Immature natural killer cell (primary cell): ENCODE results near the gene FCN2. TPM values are rescaled to one million over a fixed set of nuclear protein-coding genes. Genes with fewer than 3 reads are reported as not detected.

Source experiments
- DNase-seq, 3 donors: peaks; one replicate each; pipeline ENCODE4 v3.0.0; 2022; ENCODE audit warnings: mixed read lengths in 1 of 3
- H3K27ac Mint-ChIP-seq, 6 donors: one replicate each; pipeline ENCODE4 v1.8.0; 2020; ENCODE audit warnings: mixed read lengths in 6 of 6, mild to moderate bottlenecking in 5 of 6, inconsistent platforms in 4 of 6, moderate library complexity in 3 of 6
- H3K27me3 Mint-ChIP-seq, 3 donors: one replicate each; pipeline ENCODE4 v1.8.0; 2020 to 2021; ENCODE audit warnings: low read depth in 3 of 3, mild to moderate bottlenecking in 3 of 3, mixed read lengths in 3 of 3, moderate library complexity in 3 of 3, inconsistent platforms in 1 of 3
- H3K36me3 Mint-ChIP-seq, 3 donors: one replicate each; pipeline ENCODE4 v1.8.0; 2020; ENCODE audit warnings: mixed read lengths in 3 of 3, inconsistent platforms in 2 of 3, mild to moderate bottlenecking in 2 of 3
- H3K4me1 Mint-ChIP-seq, 2 donors: one replicate each; pipeline ENCODE4 v1.8.0; 2020; ENCODE audit warnings: inconsistent platforms in 2 of 2, mild to moderate bottlenecking in 2 of 2, mixed read lengths in 2 of 2, moderate library complexity in 1 of 2
- H3K4me3 Mint-ChIP-seq, 5 donors: one replicate each; pipeline ENCODE4 v1.8.0; 2020; ENCODE audit warnings: mild to moderate bottlenecking in 5 of 5, mixed read lengths in 5 of 5, inconsistent platforms in 3 of 5, moderate library complexity in 3 of 5
- H3K9me3 Mint-ChIP-seq, 6 donors: one replicate each; pipeline ENCODE4 v1.8.0; 2020; ENCODE audit warnings: mild to moderate bottlenecking in 6 of 6, mixed read lengths in 6 of 6, inconsistent platforms in 4 of 6, moderate library complexity in 3 of 6
- polyA plus RNA-seq, 3 donors: library from polyadenylated mRNA; unstranded; fragments of 300-500 nt; fragmentation: Illumina TruSeq; gene quantifications; one replicate each; pipeline ENCODE4 v1.2.3, GENCODE V29; 2021

FCN2 gene
- polyA plus RNA-seq, 3 donors from 2014 or later: not detected

DNA sequence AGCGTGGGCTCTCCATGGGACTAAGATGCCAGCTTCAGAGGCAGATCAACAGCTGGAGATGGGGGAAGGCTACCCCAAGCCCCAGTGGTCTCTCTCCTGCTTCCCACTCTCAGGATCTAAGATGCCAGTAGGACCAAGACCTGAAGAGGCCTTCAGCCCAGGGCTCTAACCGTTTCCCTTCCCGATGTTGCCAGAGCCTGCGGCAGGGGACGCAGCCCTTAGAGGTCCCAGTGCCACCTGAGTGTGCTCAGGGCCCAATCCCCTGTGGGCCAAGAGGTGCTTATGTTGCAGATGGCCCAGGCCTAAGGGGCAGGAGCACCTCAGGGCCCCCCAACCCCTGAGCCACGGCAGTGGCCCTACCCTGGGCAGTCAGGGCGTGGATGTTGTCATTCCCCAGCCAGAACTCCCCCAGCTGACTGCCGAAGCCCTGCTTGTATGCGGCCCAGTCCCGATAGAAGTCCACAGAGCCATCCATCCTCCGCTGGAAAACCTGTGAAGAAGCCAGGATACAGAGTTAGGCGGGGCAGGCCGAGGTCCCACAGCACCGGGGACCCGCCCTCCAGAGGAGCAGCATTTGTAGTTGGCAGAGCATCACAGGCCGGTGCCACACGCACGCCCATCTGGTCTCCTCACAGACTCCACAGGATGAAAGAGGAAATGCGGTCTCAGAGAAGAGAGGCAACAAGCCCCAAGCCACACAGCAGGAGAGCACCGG is 31.7 kb downstream of the FCN2 start:
- no peak for DNase-seq
- Mint-ChIP-seq H3K27me3 (peaks cover 2 to 9% (median 2%) of the 10 kb centered on the region in 3 donors), H3K4me3 (no peak overlapping the region), H3K9me3 (no peaks in the 10 kb centered on the region), H3K27ac (no peak overlapping the region), H3K36me3 (no peaks in the 10 kb centered on the region), H3K4me1 (no peaks in the 10 kb centered on the region)

DNA sequence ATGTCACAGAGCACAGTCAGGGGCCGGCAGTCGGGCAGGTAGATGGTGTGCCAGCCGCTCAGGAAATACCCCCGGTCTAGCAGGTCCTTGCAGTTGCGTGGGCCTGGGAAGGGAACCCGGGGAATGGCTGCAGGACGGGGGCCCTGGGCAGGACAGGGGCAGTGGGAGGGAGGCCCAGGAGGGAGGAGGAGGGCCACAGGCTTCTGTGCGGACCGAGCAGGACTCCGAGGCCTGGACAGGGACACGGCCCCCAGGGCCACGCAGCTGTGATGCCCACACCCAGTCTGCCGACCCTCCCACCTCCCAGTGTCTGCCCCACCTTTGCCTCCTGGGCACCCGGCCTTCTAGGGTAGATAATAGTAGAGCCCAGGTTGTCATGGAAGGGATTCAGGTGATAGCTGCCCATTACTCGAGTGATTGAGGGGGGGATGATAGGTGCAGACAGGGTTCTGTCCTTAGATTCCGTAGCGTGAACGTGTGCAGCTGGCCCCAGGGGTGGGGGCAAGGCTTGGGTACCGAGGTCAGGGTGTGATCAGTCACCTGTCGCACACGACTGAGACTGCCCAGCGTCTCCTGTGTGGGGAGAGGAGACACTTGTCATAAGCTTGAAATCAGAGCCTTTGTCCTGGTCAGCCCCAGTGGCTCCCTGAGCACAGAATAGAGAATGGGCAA is 32.6 kb downstream of the FCN2 start:
- no peaks in the 10 kb centered on the region for H3K9me3 Mint-ChIP-seq

DNA sequence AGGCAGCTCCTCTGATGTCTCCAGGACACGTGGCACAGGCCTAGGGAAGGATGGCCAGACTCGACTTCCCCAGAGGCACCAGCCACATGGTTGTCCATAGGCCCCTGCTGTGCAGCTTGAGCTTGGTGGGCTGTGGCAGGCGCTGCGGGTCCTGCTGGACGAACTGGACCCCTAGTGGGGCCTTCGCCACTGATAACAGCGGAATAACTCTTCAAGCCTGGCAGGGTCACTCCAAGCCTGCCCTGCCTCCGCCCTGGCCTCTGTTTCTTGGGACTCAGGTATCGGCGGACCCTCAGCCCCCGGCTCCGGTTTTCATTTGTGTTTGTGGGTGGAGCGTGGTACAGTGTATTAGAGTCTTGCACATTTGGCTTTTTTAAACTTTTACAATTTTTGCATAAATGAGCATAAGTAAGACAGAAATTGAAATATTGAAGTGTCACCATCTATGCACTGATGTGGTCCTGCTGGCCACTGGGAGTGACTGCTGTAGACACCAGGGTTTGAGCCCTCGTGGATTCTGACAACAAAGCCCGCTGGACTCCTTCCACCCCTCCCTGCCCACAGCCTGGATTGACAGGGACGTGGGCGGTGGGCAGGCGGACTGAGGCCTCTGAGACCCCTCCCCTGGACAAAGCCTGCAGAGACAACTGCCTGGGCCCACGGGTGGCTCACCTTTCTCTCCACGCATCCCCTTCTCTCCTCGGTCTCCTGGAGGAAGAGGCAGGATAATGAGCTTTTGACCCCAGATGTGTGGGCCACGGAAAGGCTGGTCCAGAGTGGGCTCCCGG is 33.3 kb downstream of the FCN2 start:
- Mint-ChIP-seq H3K4me3 (no peak overlapping the region), H3K9me3 (peaks cover 0 to 3% (median 0%) of the 10 kb centered on the region in 6 donors), H3K36me3 (no peaks in the 10 kb centered on the region), H3K27me3 (peaks cover 0 to 9% (median 2%) of the 10 kb centered on the region in 3 donors), H3K4me1 (no peaks in the 10 kb centered on the region), H3K27ac (no peak overlapping the region)
- DNase-seq: no peak

More for the DNA sequence above, 32.6 kb downstream of the FCN2 start:
- DNase-seq: no peak
- Mint-ChIP-seq H3K4me1 (no peaks in the 10 kb centered on the region), H3K4me3 (no peak overlapping the region), H3K27me3 (peaks cover 2 to 9% (median 2%) of the 10 kb centered on the region in 3 donors), H3K36me3 (no peaks in the 10 kb centered on the region), H3K27ac (no peak overlapping the region)

DNA sequence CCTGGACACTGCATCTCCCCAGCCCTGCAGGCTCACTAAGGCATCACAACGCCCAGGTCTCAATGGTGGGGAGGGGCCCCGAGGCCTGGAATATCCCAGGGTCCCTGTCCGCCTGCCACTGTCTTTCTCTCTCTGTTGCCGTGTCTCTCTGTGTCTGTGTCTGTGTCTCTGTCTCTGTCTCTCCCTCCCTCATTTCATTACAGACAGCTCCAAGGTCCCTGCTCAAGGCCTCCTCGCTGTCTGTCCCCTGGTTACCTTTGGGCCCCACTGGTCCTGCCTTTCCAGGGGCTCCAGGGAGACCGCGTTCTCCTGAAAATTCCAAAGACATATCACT is 33.9 kb downstream of the FCN2 start:
- DNase-seq: no peak
- Mint-ChIP-seq H3K4me3 (no peak overlapping the region), H3K4me1 (no peaks in the 10 kb centered on the region), H3K27me3 (peaks cover 0 to 8% (median 2%) of the 10 kb centered on the region in 3 donors), H3K9me3 (peaks cover 0 to 3% (median 1%) of the 10 kb centered on the region in 6 donors), H3K27ac (no peak overlapping the region), H3K36me3 (no peaks in the 10 kb centered on the region)

DNA sequence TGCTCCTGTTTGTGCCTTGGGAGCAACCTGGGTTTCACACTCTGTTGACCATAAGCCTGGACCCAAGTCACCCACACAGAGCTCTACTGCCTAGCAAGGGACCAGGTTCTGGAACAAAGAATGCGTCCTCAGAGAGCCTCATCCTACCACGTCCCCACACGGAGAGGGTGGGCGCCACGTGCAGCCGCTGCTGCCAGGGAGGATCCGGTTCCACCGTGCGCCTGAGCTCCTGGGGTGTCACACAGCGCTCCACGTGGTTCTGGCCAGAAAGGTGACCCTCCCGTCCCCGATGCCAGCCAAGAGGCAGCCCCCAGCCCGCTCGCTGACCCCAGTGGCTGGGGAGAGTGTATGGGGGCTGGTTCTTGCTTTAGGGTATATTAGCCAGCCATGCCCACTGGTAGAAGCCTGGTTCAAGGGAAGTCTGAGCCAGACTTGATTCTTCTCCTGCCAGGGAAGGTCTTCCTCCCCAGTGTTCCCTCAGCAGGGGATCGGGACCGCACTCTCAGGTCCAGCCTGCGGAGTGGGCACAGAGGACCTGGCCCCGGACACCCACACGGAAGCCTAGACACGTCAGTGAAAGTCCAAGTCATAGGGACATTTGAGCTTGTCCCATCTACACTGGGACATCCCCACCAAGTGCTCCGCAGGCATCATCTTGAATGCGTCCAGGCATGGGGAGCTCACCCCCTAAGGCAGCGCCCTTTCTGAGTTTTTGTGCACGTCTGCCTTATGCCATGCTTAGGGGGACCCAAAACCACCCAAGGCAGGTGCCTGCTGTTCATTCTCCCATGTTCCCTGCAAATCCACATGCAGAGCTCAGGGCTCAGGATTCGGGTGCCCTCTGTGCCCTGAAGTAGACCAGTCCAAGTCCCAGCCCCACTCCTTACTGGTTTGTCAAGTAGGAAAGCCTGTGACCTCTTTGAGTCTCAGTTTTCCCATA is 34.7 kb downstream of the FCN2 start:
- peaks cover 0 to 6% (median 5%) of the 10 kb centered on the region in 6 donors for H3K9me3 Mint-ChIP-seq
- no peaks in the 10 kb centered on the region for H3K4me1 Mint-ChIP-seq
- H3K27ac Mint-ChIP-seq: no peak overlapping the region
- DNase-seq: no peak
- H3K4me3 Mint-ChIP-seq: no peak overlapping the region
- H3K36me3 Mint-ChIP-seq: no peaks in the 10 kb centered on the region
- H3K27me3 Mint-ChIP-seq: peaks cover 0 to 3% (median 2%) of the 10 kb centered on the region in 3 donors

DNA sequence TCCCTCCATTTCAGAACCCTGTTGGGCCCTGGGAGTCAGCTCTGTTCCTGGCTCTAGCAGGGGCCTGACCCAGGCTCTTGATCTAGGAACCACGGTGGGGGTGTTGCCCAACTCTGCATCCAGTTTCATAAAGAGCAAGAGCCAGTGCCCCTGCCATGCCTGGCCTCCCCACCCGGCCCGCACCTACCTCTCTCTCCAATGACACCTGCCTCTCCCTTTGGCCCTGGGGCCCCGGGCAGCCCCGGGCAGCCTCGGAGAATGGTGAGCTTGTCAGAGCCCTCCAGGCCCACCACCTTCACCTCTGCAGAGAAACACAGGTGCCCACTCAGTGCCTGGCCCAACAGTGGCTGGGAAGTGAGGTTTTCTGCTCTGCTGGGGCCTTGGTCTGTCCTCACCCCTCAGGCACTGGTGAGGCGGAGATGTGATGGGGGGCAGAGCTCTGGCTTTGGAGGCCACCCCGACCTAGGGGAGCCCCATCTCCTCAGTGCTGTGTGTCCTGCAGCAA is 35.6 kb downstream of the FCN2 start:
- H3K4me3 Mint-ChIP-seq: no peak overlapping the region
- H3K36me3 Mint-ChIP-seq: no peaks in the 10 kb centered on the region
- peaks cover 0 to 3% (median 2%) of the 10 kb centered on the region in 3 donors for H3K27me3 Mint-ChIP-seq
- DNase-seq: no peak
- no peaks in the 10 kb centered on the region for H3K4me1 Mint-ChIP-seq
- H3K27ac Mint-ChIP-seq: no peak overlapping the region
- peaks cover 0 to 6% (median 5%) of the 10 kb centered on the region in 6 donors for H3K9me3 Mint-ChIP-seq

DNA sequence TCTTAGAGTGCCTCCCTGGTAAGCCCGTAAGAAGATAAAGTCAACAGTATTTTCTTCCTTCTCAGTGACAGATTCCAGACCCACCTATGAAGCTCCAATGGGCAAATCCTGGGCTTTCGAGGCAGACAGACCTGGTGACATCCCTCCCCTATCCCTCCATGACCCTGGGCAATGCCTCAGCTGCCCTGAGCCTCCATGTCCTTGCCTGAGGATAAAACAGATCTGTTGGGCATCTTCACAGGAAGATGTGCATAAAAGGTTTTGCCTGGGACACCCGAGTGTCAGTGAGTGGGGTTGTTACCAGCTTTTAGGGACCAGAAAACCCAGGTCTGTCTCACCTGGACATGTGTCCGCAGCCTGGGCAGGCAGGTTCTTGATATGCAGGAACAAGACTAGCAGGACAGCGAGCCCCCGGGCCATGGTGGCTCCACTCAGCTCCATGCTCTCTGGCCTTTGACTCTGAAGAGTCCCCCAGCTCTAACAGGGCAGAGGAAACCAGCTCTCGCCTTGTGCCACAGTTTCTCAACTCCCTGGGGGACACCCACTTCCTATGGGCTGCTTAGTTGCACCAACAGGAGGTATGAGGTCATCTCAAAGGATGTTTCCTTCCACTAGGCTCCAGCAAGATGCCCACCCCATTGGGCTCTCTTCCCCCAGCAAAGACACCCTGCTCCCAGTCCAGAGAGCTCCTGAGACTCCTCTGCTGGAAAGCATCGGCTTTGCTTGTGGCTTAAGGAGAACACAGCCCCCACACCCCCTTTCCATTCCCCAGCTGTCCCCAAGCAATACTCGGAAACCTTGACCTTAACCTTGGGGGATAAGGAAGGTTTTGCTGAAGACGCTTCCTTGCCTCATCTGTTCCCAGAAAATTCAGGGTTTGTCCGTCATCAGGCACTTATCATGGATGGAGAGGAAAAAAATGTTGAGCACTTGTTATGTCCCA is 37.1 kb downstream of the FCN2 start, which contains the start of gene FCN1:
TSS of gene FCN1 (minus strand) at position 482 of the 943 bp plus-strand sequence. CDS start at position 441, 41 bp downstream.
- Mint-ChIP-seq H3K4me3 (no peak within 1 kb of the TSS), H3K36me3 (no peaks in the 10 kb centered on the region), H3K27ac (no peak within 1 kb of the TSS)

DNA sequence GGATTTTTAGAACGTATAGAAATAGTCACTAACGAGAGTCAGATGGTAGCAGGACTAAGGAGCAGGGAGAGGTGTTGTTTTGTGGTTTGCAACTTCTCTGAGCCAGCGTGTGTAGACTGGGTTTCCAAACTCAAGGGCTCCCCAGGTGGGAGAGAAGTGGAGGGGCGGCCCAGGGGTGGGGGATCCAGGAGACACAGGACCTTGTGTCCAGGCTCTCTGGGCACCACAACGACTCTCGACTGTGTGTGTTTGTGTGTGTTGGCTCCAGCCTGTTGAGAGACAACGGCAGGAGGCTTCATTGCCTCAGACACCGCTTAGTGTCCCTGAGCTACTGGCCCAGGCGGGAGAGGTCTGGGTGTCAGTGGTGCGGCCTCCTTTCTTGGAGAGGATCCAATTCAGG is 38.0 kb downstream of the FCN2 start:
- no peak for DNase-seq
- Mint-ChIP-seq H3K27me3 (peaks cover 0 to 3% (median 2%) of the 10 kb centered on the region in 3 donors), H3K4me1 (no peaks in the 10 kb centered on the region), H3K4me3 (no peak overlapping the region), H3K36me3 (no peaks in the 10 kb centered on the region), H3K27ac (no peak overlapping the region), H3K9me3 (peaks cover 0 to 6% (median 5%) of the 10 kb centered on the region in 6 donors)

More for the DNA sequence above, 37.1 kb downstream of the FCN2 start, which contains the start of gene FCN1:
- H3K9me3 Mint-ChIP-seq: peaks cover 0 to 6% (median 5%) of the 10 kb centered on the region in 6 donors
- H3K4me1 Mint-ChIP-seq: no peaks in the 10 kb centered on the region
- H3K27me3 Mint-ChIP-seq: peaks cover 0 to 3% (median 2%) of the 10 kb centered on the region in 3 donors
- DNase-seq: no peak

DNA sequence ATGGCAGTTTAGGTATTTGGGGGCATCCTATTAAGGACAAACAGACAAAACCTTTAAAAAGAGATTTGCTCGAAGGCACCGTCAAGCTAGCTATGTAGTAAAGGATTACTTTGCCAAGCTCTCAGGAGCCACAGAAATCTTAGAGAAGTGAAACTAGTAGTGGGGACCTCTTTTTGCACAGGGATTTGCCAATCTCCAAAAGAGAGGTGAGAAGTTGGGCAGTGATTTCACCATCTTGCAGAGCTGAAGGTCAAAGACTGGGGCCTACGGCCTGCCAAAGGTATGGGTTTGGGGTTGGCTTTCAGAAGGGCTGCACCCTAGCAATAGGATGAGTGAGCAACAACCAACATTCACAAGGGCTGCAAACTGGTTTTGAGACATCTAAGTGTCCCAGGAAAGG is 38.7 kb downstream of the FCN2 start:
- Mint-ChIP-seq H3K27ac (no peak overlapping the region), H3K9me3 (peaks cover 0 to 6% (median 5%) of the 10 kb centered on the region in 6 donors), H3K4me3 (no peak overlapping the region), H3K27me3 (peaks cover 0 to 3% (median 2%) of the 10 kb centered on the region in 3 donors), H3K36me3 (no peaks in the 10 kb centered on the region), H3K4me1 (no peaks in the 10 kb centered on the region)
- DNase-seq: no peak

DNA sequence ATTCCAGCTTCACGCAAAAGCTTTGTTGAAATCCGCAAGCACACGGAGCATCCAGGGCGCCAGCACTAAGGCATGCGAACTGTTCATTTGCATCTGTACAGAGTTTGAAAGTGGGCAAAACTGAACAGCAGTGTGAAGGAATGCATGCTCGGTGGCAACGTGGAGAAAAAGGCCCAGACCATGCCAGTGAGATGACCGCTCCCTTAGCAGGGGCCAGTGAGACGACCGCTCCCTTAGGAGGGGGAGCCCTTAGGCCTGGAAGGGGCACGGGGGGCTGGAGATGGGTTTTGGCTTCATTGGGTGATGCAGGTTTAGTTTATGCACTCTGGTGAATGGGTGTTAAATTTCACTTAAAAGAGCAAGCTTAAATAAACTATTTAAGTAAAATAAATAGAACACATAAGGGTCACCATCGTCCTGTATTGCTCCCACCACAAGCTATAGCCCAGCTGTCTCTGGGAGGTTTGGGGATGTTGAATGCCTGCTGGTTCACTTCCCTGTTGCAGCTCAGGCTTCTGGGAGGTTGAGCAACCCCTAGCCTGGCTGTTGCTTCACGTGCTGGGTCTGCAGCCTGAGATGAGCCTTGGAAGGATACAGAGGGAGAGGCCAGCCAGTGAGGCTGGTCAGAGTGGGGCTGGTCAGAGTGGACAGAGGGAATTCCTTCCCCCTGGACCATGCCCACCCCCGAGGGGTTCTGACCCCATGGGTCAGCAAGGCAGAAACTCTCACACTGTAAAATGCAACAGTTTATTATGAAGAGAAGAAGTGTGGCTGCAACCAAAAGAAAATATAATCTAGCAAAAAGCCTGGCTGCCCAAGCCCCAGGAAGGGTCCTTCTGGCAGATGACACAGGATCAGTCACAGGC is 41.7 kb downstream of the FCN2 start:
- no peak overlapping the region for H3K4me3 Mint-ChIP-seq
- no peaks in the 10 kb centered on the region for H3K36me3 Mint-ChIP-seq
- no peak for DNase-seq
- H3K4me1 Mint-ChIP-seq: no peaks in the 10 kb centered on the region
- H3K27me3 Mint-ChIP-seq: peaks cover 0 to 2% (median 2%) of the 10 kb centered on the region in 3 donors
- H3K9me3 Mint-ChIP-seq: peaks cover 0 to 6% (median 5%) of the 10 kb centered on the region in 6 donors
- H3K27ac Mint-ChIP-seq: no peak overlapping the region

DNA sequence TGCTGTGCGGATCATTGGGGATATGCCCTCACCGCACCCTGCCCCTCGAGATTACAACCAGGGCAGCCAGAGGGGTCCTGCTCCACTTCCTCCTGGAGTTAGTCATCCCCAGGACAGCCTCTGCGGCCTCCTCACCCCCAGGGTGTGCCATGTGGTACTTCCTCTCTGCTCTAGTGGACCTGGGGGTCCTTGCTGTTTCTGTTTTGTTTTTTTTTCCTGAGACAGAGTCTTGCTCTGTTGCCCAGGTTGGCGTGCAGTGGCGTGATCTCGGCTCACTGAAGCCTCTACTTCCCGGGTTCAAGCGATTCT is 42.3 kb downstream of the FCN2 start:
- H3K27ac Mint-ChIP-seq: no peak overlapping the region
- peaks cover 0 to 6% (median 5%) of the 10 kb centered on the region in 6 donors for H3K9me3 Mint-ChIP-seq
- H3K4me3 Mint-ChIP-seq: no peak overlapping the region
- no peaks in the 10 kb centered on the region for H3K4me1 Mint-ChIP-seq
- no peaks in the 10 kb centered on the region for H3K36me3 Mint-ChIP-seq
- DNase-seq: no peak
- peaks cover 0 to 2% (median 2%) of the 10 kb centered on the region in 3 donors for H3K27me3 Mint-ChIP-seq
